Common myeloid progenitor, CD34-positive (primary cell): ENCODE results near the gene PTPN23.

Experiments
- CTCF ChIA-PET: fragments of 350-600 bp; sonication (Branson Sonifier 250); formaldehyde crosslinking; loops from one replicate; lab custom pipeline; 2021; ENCODE audit warnings: antibody characterized with exemption; lab: Charles Lee
- POLR2A ChIA-PET: fragments of 350-600 bp; sonication (Branson Sonifier 250); formaldehyde crosslinking; loops from one replicate; lab custom pipeline; 2021; ENCODE audit warnings: antibody characterized with exemption; lab: Charles Lee
- DNase-seq, 3 donors: peaks; one replicate each; pipeline versions ENCODE4 v3.0.0 to v3.0.0-alpha.2; 2013
- H3K27ac ChIP-seq, 2 experiments: 1 replicate in 1 of 2; 2 replicates in 1 of 2; pipeline ENCODE4 v1.7.0; 2013; ENCODE audit warnings: inconsistent platforms in 2 of 2, low read length in 2 of 2, mild to moderate bottlenecking in 2 of 2, low read depth in 1 of 2, moderate library complexity in 1 of 2; ENCODE audit not compliant: severe bottlenecking in 2 of 2, insufficient read depth in 1 of 2, poor library complexity in 1 of 2
- H3K27me3 ChIP-seq, 5 experiments: replicated peaks in 2 of 5; 1 replicate in 3 of 5; 2 replicates in 2 of 5; pipeline versions ENCODE4 v1.6.1 to v1.7.0; 2013; ENCODE audit warnings: low read length in 4 of 5, mild to moderate bottlenecking in 2 of 5, moderate library complexity in 2 of 5, inconsistent platforms in 1 of 5; ENCODE audit not compliant: insufficient read depth in 5 of 5, control insufficient read depth in 4 of 5
- H3K36me3 ChIP-seq, 4 experiments: 1 replicate in 2 of 4; 2 replicates in 2 of 4; pipeline versions ENCODE4 v1.6.1 to v1.7.0; 2013; ENCODE audit warnings: low read length in 3 of 4, control low read depth in 1 of 4, mild to moderate bottlenecking in 1 of 4; ENCODE audit not compliant: control insufficient read depth in 4 of 4, insufficient read depth in 4 of 4
- H3K4me1 ChIP-seq, 4 experiments: 1 replicate in 3 of 4; 2 replicates in 1 of 4; pipeline versions ENCODE4 v1.6.1 to v1.7.1; 2013; ENCODE audit warnings: low read length in 3 of 4, mild to moderate bottlenecking in 3 of 4, control low read depth in 1 of 4, inconsistent platforms in 1 of 4, moderate library complexity in 1 of 4; ENCODE audit not compliant: control insufficient read depth in 4 of 4, insufficient read depth in 4 of 4; ENCODE audit errors: control extremely low read depth in 1 of 4
- H3K4me3 ChIP-seq, 7 experiments: 1 replicate in 4 of 7; 2 replicates in 3 of 7; pipeline versions ENCODE4 v1.5.1 to v1.7.0; 2013; ENCODE audit warnings: mild to moderate bottlenecking in 7 of 7, low read length in 6 of 7, moderate library complexity in 6 of 7, inconsistent platforms in 2 of 7, low read depth in 2 of 7, control low read depth in 1 of 7; ENCODE audit not compliant: insufficient read depth in 4 of 7, control insufficient read depth in 1 of 7; ENCODE audit errors: extremely low read depth in 1 of 7
- H3K9me3 ChIP-seq, 5 experiments: 1 replicate in 4 of 5; 2 replicates in 1 of 5; pipeline versions ENCODE4 v1.6.1 to v1.7.1; 2013; ENCODE audit warnings: low read length in 4 of 5, mild to moderate bottlenecking in 2 of 5, inconsistent platforms in 1 of 5, low read depth in 1 of 5, moderate library complexity in 1 of 5; ENCODE audit not compliant: control insufficient read depth in 4 of 5, insufficient read depth in 2 of 5; ENCODE audit errors: control extremely low read depth in 1 of 5
- WGBS: methylation state at CpG from one replicate; pipeline ENCODE4 v1.1.5; 2013; ENCODE audit not compliant: insufficient coverage; 5-methylcytosine and 5-hydroxymethylcytosine counted together

Gene PTPN23

GRCh38 chr3:47379411-47379899, 1.4 kb upstream of the PTPN23 start:
- H3K9me3 ChIP-seq, result no peaks in the 10 kb centered on the region
- DNase-seq, result no peak
- peak overlapping the region; percentile 94 to 98 for H3K27ac ChIP-seq
- ChIA-PET CTCF (interaction anchor here (0.6 to 1.7 kb wide), 4 partner anchors 9 to 17 kb away, joined by 3 to 5 read pairs (median 3); no protein-coding TSS in a partner anchor), POLR2A (no interaction called here)
- peak overlapping the region in 5 of 7 experiments; percentile 71 to 95 (median 85) for H3K4me3 ChIP-seq
- peaks cover 0 to 4% (median 0%) of the 10 kb centered on the region in 4 experiments for H3K36me3 ChIP-seq
- no peaks in the 10 kb centered on the region for H3K27me3 ChIP-seq
- 93% methylated on average over 17 of the region's 19 CpGs for WGBS
- peaks cover 7 to 35% (median 28%) of the 10 kb centered on the region in 4 experiments for H3K4me1 ChIP-seq

- Histone ChIP-seq H3K4me3 (peak overlapping the region; percentile 69 to 95 (median 85)), H3K27me3 (no peaks in the 10 kb centered on the region), H3K4me1 (peaks cover 7 to 35% (median 28%) of the 10 kb centered on the region in 4 experiments), H3K9me3 (no peaks in the 10 kb centered on the region), H3K36me3 (peaks cover 0 to 7% (median 0%) of the 10 kb centered on the region in 4 experiments), H3K27ac (peak overlapping the region; percentile 94 to 98)
- no peak for DNase-seq
- POLR2A ChIA-PET, result interaction anchor here (1.1 kb wide), 1 partner anchor 233 kb away, joined by 6 read pairs; no protein-coding TSS in a partner anchor
- CTCF ChIA-PET, result interaction anchor here (0.9 to 1.7 kb wide), 4 partner anchors 8 to 17 kb away, joined by 3 to 5 read pairs (median 3); no protein-coding TSS in a partner anchor
- WGBS, result 20% methylated on average over 14 of the region's 23 CpGs
These were observed 708 bp upstream of the PTPN23 start for GRCh38 chr3:47380026-47380600.

GRCh38 chr3:47381317-47382157, 716 bp downstream of the PTPN23 start:
- Histone ChIP-seq H3K4me3 (peak overlapping the region; percentile 69 to 95 (median 85)), H3K27ac (peak overlapping the region; percentile 94 to 98), H3K27me3 (no peaks in the 10 kb centered on the region), H3K9me3 (no peaks in the 10 kb centered on the region), H3K4me1 (peaks cover 7 to 35% (median 28%) of the 10 kb centered on the region in 4 experiments), H3K36me3 (peaks cover 0 to 15% (median 0%) of the 10 kb centered on the region in 4 experiments)
- WGBS, result 9% methylated on average over 42 of the region's 44 CpGs
- DNase-seq, result peak; percentile 83 to 92 (median 91)
- CTCF ChIA-PET, result interaction anchor here (0.9 kb wide), 1 partner anchor 10 kb away, joined by 3 read pairs; no protein-coding TSS in a partner anchor
- POLR2A ChIA-PET, result interaction anchor here (0.6 kb wide), 3 partner anchors 9 to 210 kb away, joined by 3 read pairs; no protein-coding TSS in a partner anchor

- Histone ChIP-seq H3K27ac (no peak overlapping the region), H3K4me3 (no peak overlapping the region), H3K36me3 (peaks cover 2 to 25% (median 9%) of the 10 kb centered on the region in 4 experiments), H3K9me3 (no peaks in the 10 kb centered on the region), H3K27me3 (no peaks in the 10 kb centered on the region), H3K4me1 (peaks cover 2 to 24% (median 19%) of the 10 kb centered on the region in 4 experiments)
- ChIA-PET CTCF (no interaction called here), POLR2A (no interaction called here)
- WGBS, result 100% methylated on average over 3 of the region's 4 CpGs
- no peak for DNase-seq
These were observed 3.6 kb downstream of the PTPN23 start for GRCh38 chr3:47384425-47384824.

- no peaks in the 10 kb centered on the region for H3K27me3 ChIP-seq
- H3K36me3 ChIP-seq, result peaks cover 2 to 25% (median 9%) of the 10 kb centered on the region in 4 experiments
- DNase-seq, result no peak
- CTCF ChIA-PET, result no interaction called here
- no peaks in the 10 kb centered on the region for H3K9me3 ChIP-seq
- POLR2A ChIA-PET, result no interaction called here
- WGBS, result 100% methylated on average over 4 of the region's 4 CpGs
- no peak overlapping the region for H3K27ac ChIP-seq
- no peak overlapping the region for H3K4me3 ChIP-seq
- peaks cover 0 to 18% (median 13%) of the 10 kb centered on the region in 4 experiments for H3K4me1 ChIP-seq
These were observed 4.2 kb downstream of the PTPN23 start for GRCh38 chr3:47385007-47385406.

GRCh38 chr3:47385796-47386195, 5.0 kb downstream of the PTPN23 start:
- DNase-seq, result no peak
- WGBS, result 100% methylated on average over 1 of the region's 2 CpGs
- peaks cover 0 to 12% (median 10%) of the 10 kb centered on the region in 4 experiments for H3K4me1 ChIP-seq
- H3K9me3 ChIP-seq, result no peaks in the 10 kb centered on the region
- CTCF ChIA-PET, result no interaction called here
- POLR2A ChIA-PET, result no interaction called here
- no peaks in the 10 kb centered on the region for H3K27me3 ChIP-seq
- no peak overlapping the region for H3K4me3 ChIP-seq
- H3K27ac ChIP-seq, result no peak overlapping the region
- peaks cover 2 to 25% (median 10%) of the 10 kb centered on the region in 4 experiments for H3K36me3 ChIP-seq
